B cell (primary cell): ENCODE results near the gene DOK5. TPM values are rescaled to one million over a fixed set of nuclear protein-coding genes. Genes with fewer than 3 reads are reported as not detected.

Experiments
- ATAC-seq: fragments of 200-7000 bp; cut with Tn5 transposase; one replicate; pipeline ENCODE4 v1.10.0; 2021; ENCODE audit warnings: low read depth, mild to moderate bottlenecking, moderate number of reproducible peaks, moderate library complexity
- CTCF ChIA-PET: fragments of 350-600 bp; sonication (Branson Sonifier 250); formaldehyde crosslinking; loops from one replicate; lab custom pipeline; 2021; ENCODE audit warnings: antibody characterized with exemption, inconsistent platforms; lab: Charles Lee
- POLR2A ChIA-PET: fragments of 350-600 bp; sonication (Branson Sonifier 250); formaldehyde crosslinking; loops from one replicate; lab custom pipeline; 2021; ENCODE audit warnings: antibody characterized with exemption; lab: Charles Lee
- DNase-seq: peaks from one replicate; pipeline ENCODE4 v3.0.0; 2013
- H2AFZ ChIP-seq: 2 replicates; pipeline ENCODE4 v1.6.1; 2012; ENCODE audit warnings: mild to moderate bottlenecking, low read depth, low read length; ENCODE audit not compliant: insufficient read depth, poor library complexity, severe bottlenecking
- H3K27ac ChIP-seq, 2 donors: 1 replicate in 1 of 2; 2 replicates in 1 of 2; pipeline ENCODE4 v1.5.1; 2012 to 2013; ENCODE audit warnings: low read length in 2 of 2, mild to moderate bottlenecking in 2 of 2, moderate library complexity in 1 of 2
- H3K27me3 ChIP-seq, 4 experiments: fragments of 200-600 bp in 1 of 4; sonication (generic) in 1 of 4; replicated peaks in 1 of 4; 1 replicate in 2 of 4; 2 replicates in 2 of 4; pipeline versions ENCODE4 v1.6.1 to v1.7.0; 2013 to 2016; ENCODE audit warnings: low read length in 3 of 4, mild to moderate bottlenecking in 2 of 4, mixed read lengths in 1 of 4, moderate library complexity in 1 of 4; ENCODE audit not compliant: insufficient read depth in 4 of 4, control insufficient read depth in 3 of 4; ENCODE audit errors: control extremely low read depth in 1 of 4
- H3K36me3 ChIP-seq, 2 experiments: replicated peaks in 1 of 2; 1 replicate in 1 of 2; 2 replicates in 1 of 2; pipeline versions ENCODE4 v1.6.1 to v1.7.1; 2013; ENCODE audit warnings: low read length in 1 of 2; ENCODE audit not compliant: insufficient read depth in 2 of 2, control insufficient read depth in 1 of 2; ENCODE audit errors: control extremely low read depth in 1 of 2, extremely low read depth in 1 of 2
- H3K4me1 ChIP-seq, 2 donors: fragments of 200-600 bp in 1 of 2; sonication (generic) in 1 of 2; 1 replicate in 1 of 2; 2 replicates in 1 of 2; pipeline versions ENCODE4 v1.5.1 to v1.6.1; 2013 to 2017; ENCODE audit warnings: low read length in 2 of 2; ENCODE audit not compliant: control insufficient read depth in 2 of 2, insufficient read depth in 2 of 2
- H3K4me2 ChIP-seq: replicated peaks from 2 replicates; pipeline ENCODE3; 2012; ENCODE audit warnings: mild to moderate bottlenecking, low read depth, low read length; ENCODE audit not compliant: poor library complexity, severe bottlenecking
- H3K4me3 ChIP-seq, 5 experiments: fragments of 200-600 bp in 1 of 5; sonication (generic) in 1 of 5; 1 replicate in 3 of 5; 2 replicates in 2 of 5; pipeline versions ENCODE4 v1.5.1 to v1.7.0; 2011 to 2016; ENCODE audit warnings: low read length in 4 of 5, mild to moderate bottlenecking in 4 of 5, low read depth in 2 of 5, control low read depth in 1 of 5, moderate library complexity in 1 of 5; ENCODE audit not compliant: insufficient read depth in 1 of 5; ENCODE audit errors: control extremely low read depth in 1 of 5, extremely low read depth in 1 of 5
- H3K79me2 ChIP-seq: fragments of 200-600 bp; sonication (generic); one replicate; pipeline ENCODE4 v1.6.0; 2016; ENCODE audit warnings: low read length; ENCODE audit not compliant: control insufficient read depth, insufficient read depth
- H3K9ac ChIP-seq: fragments of 200-600 bp; sonication (generic); 2 replicates; pipeline ENCODE4 v1.6.1; 2017; ENCODE audit warnings: mild to moderate bottlenecking, low read length, moderate library complexity
- H3K9me3 ChIP-seq, 3 donors: one replicate each; pipeline versions ENCODE4 v1.6.1 to v1.7.1; 2013; ENCODE audit warnings: low read length in 2 of 3; ENCODE audit not compliant: control insufficient read depth in 2 of 3, insufficient read depth in 1 of 3; ENCODE audit errors: control extremely low read depth in 1 of 3
- H4K20me1 ChIP-seq: 2 replicates; pipeline ENCODE4 v1.6.0; 2012; ENCODE audit warnings: mild to moderate bottlenecking, low read length; ENCODE audit not compliant: insufficient read depth, control insufficient read depth, poor library complexity, severe bottlenecking
- H3K27ac Mint-ChIP-seq: one replicate; pipeline ENCODE4 v1.8.0; 2021; ENCODE audit warnings: mixed read lengths
- H3K27me3 Mint-ChIP-seq: one replicate; pipeline ENCODE4 v1.8.0; 2021; ENCODE audit warnings: mixed read lengths
- H3K4me1 Mint-ChIP-seq: one replicate; pipeline ENCODE4 v1.8.0; 2021; ENCODE audit warnings: mixed read lengths
- H3K4me3 Mint-ChIP-seq: one replicate; pipeline ENCODE4 v1.8.0; 2021; ENCODE audit warnings: mixed read lengths
- H3K9me3 Mint-ChIP-seq: one replicate; pipeline ENCODE4 v1.8.0; 2022; ENCODE audit warnings: mixed read lengths; ENCODE audit not compliant: insufficient read depth
- CTCF ChIP-seq: fragments of 200-600 bp; IDR thresholded peaks from one replicate; pipeline ENCODE4 v1.8.0; 2022; ENCODE audit warnings: antibody characterized with exemption, mild to moderate bottlenecking
- EZH2 ChIP-seq: IDR thresholded peaks from 2 replicates; pipeline ENCODE4 v1.6.1; 2012; ENCODE audit warnings: borderline replicate concordance, low read depth, mild to moderate bottlenecking, moderate library complexity, low read length; ENCODE audit not compliant: insufficient read depth, poor library complexity, severe bottlenecking
- WGBS: methylation state at CpG from one replicate; pipeline ENCODE4 v1.1.5; 2013; ENCODE audit warnings: missing lambda C conversion rate; ENCODE audit not compliant: insufficient coverage; 5-methylcytosine and 5-hydroxymethylcytosine counted together
- intact Hi-C: fragments of 100-400 bp; cut with micrococcal nuclease; formaldehyde crosslinking; loops from one replicate; pipeline ENCODE4 v1.10.0; 2022
- polyA minus RNA-seq: library from RNA; depleted of rRNA, polyadenylated mRNA; stranded (reverse); fragments of >200 nt; gene quantifications from 2 replicates; pipeline ENCODE4 v1.2.3, GENCODE V29; 2012
- polyA plus RNA-seq: library from polyadenylated mRNA; depleted of rRNA; stranded (reverse); fragments of >200 nt; gene quantifications from 2 replicates; pipeline ENCODE4 v1.2.3, GENCODE V29; 2012
- total RNA-seq, 2 donors: library from RNA; stranded (reverse); fragments of 120-200 nt in 1 of 2; gene quantifications; 1 replicate in 1 of 2; 2 replicates in 1 of 2; pipeline versions ENCODE4 v1.2.3 to v1.2.4, GENCODE V29; 2013 to 2022

The DOK5 gene
- total RNA-seq (not detected in 2 replicates), polyA plus RNA-seq (not detected in 2 replicates), polyA minus RNA-seq (not detected in 2 replicates)
- total RNA-seq (2013) = 0.51 TPM

- TF ChIP-seq CTCF (no peak), EZH2 (no peak)
- Histone ChIP-seq H3K4me3 (no peak within 1 kb of the TSS), H3K4me1 (no peaks in the 10 kb centered on the region), H3K36me3 (no peaks in the 10 kb centered on the region), H3K27ac (no peak within 1 kb of the TSS), H3K4me2 (no peak within 1 kb of the TSS), H4K20me1 (no peaks in the 10 kb centered on the region), H3K79me2 (no peaks in the 10 kb centered on the region), H2AFZ (no peak within 1 kb of the TSS), H3K27me3 (peaks cover 0 to 29% (median 11%) of the 10 kb centered on the region in 4 experiments), H3K9ac (no peak within 1 kb of the TSS), H3K9me3 (peaks cover 0 to 3% (median 0%) of the 10 kb centered on the region in 3 donors)
- 6% methylated on average over 43 of the region's 71 CpGs for WGBS
- Mint-ChIP-seq H3K9me3 (no peaks in the 10 kb centered on the region), H3K4me1 (peaks cover 1% of the 10 kb centered on the region), H3K27me3 (peaks cover 47% of the 10 kb centered on the region), H3K27ac (no peak within 1 kb of the TSS), H3K4me3 (no peak within 1 kb of the TSS)
- POLR2A ChIA-PET = no interaction called here
- intact Hi-C loops = no loop called here
- ATAC-seq = no peak
- DNase-seq = peak; percentile 5
- CTCF ChIA-PET = no interaction called here
These were observed at the start of gene DOK5 for GRCh38 chr20:54475334-54476168. TSS of gene DOK5 (plus strand) at chr20:54475593. CDS start at chr20:54475947, 354 bp downstream.

GRCh38 chr20:54429364-54429763 is 46.0 kb upstream of the DOK5 start:
- ATAC-seq = no peak
- whole genome bisulfite sequencing = 94% methylated on average over 7 of the region's 7 CpGs
- Mint-ChIP-seq H3K4me1 (no peaks in the 10 kb centered on the region), H3K27ac (no peak overlapping the region), H3K4me3 (no peak overlapping the region), H3K27me3 (no peaks in the 10 kb centered on the region), H3K9me3 (peaks cover 12% of the 10 kb centered on the region)
- no peak overlapping the region for H3K27ac ChIP-seq
- intact Hi-C loops = no loop called here
- no peaks in the 10 kb centered on the region for H3K79me2 ChIP-seq
- H3K4me1 ChIP-seq = no peaks in the 10 kb centered on the region
- CTCF ChIA-PET = no interaction called here
- no peaks in the 10 kb centered on the region for H4K20me1 ChIP-seq
- H3K9me3 ChIP-seq = peaks cover 0 to 3% (median 2%) of the 10 kb centered on the region in 3 donors
- TF ChIP-seq CTCF (no peak), EZH2 (no peak)
- no peaks in the 10 kb centered on the region for H3K36me3 ChIP-seq
- no peak overlapping the region for H3K9ac ChIP-seq
- no peak for DNase-seq
- no peak overlapping the region for H3K4me3 ChIP-seq
- no peak overlapping the region for H3K4me2 ChIP-seq
- H3K27me3 ChIP-seq = no peaks in the 10 kb centered on the region
- POLR2A ChIA-PET = no interaction called here
- no peak overlapping the region for H2AFZ ChIP-seq
